22Rv1 (cell line): Measurements from ENCODE around the gene ARHGEF38.
"Not testable (repeated sequence)": the region's sequence is repeated elsewhere in the genome, so short reads cannot be mapped to it uniquely, and the experiment has no call there.

Source experiments
- CTCF ChIP-seq: fragments of 450-650 bp; IDR thresholded peaks from 2 replicates; pipeline ENCODE4 v1.5.1; 2017; ENCODE audit warnings: mild to moderate bottlenecking
- ZFX ChIP-seq: fragments of 450-650 bp; IDR thresholded peaks from 2 replicates; pipeline ENCODE4 v1.6.1; 2017; ENCODE audit warnings: antibody characterized with exemption, borderline replicate concordance

- TF ChIP-seq CTCF, result 0 out of 2 replicates have a peak, but pooled peaks have one; percentile 12
- not testable (repeated sequence) for TF ChIP-seq ZFX
These were observed 142.4 kb downstream of the ARHGEF38 start for GRCh38 chr4:105694812-105695211.
